HG03521 (cell line): Measurements from ENCODE around the gene HBZ.
"Not testable (repeated sequence)": the region's sequence is repeated elsewhere in the genome, so short reads cannot be mapped to it uniquely, and the experiment has no call there.

ENCODE experiments used
- ATAC-seq: cut with Tn5 transposase; IDR thresholded peaks from one replicate; pipeline ENCODE4 v1.9.1; 2021; ENCODE audit warnings: mild to moderate bottlenecking, moderate library complexity; ENCODE audit not compliant: unreplicated experiment

The HBZ gene

DNA sequence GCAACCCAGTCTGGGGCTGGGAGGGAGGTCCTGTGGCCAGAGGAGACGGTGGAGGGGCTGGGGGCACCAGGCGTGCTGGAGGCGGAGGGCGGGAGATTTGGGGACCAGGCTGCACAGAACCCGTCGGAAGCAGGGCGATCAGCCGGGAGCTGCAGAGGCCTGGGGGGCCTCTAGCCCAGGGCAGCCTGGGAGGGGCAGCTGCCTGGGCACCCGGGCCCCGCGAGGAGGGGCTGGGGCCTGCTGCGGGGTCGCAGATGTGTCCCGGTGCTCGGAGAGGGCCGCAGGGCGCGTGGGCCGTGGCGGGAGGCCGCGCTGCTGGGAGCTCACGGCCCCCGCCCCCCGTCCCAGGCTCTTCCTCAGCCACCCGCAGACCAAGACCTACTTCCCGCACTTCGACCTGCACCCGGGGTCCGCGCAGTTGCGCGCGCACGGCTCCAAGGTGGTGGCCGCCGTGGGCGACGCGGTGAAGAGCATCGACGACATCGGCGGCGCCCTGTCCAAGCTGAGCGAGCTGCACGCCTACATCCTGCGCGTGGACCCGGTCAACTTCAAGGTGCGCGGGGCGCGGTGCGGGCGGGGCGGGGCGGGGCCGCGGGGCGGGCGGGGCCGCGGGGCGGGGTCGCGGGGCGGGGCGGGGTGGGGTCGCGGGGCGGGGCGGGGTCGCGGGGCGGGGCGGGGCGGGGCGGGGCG is 11.8 kb downstream of the HBZ start:
- ATAC-seq = not testable (repeated sequence)

DNA sequence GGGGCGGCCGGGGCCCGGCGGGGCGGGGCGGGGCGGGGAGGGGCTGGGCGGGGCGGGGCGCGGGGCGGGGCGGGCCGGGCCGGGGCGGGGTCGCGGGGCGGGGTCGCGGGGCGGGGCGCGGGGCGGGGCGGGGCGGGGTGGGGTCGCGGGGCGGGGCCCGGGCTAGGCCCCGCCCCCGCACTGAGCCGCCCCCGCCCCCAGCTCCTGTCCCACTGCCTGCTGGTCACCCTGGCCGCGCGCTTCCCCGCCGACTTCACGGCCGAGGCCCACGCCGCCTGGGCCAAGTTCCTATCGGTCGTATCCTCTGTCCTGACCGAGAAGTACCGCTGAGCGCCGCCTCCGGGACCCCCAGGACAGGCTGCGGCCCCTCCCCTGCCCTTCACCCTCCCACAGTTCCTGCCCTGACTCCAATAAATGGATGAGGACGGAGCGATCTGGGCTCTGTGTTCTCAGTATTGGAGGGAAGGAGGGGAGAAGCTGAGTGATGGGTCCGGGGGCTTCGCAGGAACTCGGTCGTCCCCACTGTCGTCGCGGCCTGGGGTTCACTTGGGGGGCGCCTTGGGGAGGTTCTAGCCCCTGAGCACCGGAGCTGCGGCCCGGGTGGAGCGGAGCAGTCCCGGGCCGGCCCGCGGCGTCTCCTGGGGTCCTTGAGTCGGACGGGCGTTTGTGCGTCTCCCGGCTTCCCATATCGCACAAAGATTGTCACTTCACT is 12.5 kb downstream of the HBZ start:
- ATAC-seq = no peak

DNA sequence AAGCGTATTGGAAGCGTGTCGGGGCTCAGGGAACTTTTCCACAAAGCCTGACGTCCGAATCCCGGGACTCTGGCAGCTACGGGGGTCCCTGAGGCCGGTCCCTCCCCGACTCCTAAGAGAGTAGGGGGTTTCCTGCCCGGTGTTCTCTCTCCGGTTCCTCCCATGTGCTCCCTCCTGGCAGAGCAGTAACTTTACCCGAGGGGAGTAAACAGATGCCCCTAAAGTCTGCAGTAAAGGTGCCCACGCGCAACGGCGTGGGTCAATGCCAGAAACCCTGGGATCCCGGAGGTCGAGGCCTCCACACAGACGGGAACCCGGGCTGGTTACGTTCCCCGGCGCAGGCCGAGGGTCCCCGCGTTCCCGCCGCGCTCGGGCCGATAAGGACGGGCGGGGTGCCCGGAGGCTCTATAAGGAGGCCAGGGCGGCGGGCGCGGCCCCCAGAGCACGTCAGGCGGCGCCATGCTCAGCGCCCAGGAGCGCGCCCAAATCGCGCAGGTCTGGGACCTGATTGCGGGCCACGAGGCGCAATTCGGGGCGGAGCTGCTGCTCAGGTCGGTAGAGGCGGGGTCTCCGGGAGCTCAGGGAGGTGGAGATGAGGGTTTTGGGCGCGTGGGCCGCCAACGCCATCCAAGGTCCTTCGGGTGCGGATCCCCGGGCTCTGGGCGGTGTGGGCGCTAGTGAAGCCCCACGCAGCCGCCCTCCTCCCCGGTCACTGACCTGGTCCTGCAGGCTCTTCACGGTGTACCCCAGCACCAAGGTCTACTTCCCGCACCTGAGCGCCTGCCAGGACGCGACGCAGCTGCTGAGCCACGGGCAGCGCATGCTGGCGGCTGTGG is 13.3 kb downstream of the HBZ start, which contains the start of gene HBM:
Gene HBM, plus strand, starts transcription at position 440 of the 836 bp plus-strand sequence. Its CDS starts 20 bp downstream, at position 460.
- ATAC-seq = no peak

DNA sequence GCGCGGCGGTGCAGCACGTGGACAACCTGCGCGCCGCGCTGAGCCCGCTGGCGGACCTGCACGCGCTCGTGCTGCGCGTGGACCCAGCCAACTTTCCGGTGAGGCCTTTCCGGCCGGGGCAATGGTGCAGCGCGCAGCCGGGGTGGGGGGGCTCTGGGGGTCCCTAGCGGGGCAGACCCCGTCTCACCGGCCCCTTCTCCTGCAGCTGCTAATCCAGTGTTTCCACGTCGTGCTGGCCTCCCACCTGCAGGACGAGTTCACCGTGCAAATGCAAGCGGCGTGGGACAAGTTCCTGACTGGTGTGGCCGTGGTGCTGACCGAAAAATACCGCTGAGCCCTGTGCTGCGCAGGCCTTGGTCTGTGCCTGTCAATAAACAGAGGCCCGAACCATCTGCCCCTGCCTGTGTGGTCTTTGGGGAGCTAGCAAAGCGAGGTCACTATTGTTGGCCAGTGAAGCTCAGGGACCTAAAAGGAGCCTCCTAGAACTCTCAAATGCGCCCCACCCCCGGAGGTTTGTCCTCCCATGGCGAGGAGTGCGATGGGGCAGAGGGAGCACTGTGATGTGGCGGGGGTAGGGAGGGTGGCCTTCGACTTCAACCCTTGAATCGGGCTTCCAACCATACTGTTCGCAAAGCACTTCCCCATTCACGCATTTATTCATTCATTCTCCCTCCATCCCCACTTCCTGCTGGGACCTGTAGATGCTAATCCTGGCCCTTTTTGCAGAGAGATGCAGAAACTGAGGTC is 14.1 kb downstream of the HBZ start:
- ATAC-seq = no peak

DNA sequence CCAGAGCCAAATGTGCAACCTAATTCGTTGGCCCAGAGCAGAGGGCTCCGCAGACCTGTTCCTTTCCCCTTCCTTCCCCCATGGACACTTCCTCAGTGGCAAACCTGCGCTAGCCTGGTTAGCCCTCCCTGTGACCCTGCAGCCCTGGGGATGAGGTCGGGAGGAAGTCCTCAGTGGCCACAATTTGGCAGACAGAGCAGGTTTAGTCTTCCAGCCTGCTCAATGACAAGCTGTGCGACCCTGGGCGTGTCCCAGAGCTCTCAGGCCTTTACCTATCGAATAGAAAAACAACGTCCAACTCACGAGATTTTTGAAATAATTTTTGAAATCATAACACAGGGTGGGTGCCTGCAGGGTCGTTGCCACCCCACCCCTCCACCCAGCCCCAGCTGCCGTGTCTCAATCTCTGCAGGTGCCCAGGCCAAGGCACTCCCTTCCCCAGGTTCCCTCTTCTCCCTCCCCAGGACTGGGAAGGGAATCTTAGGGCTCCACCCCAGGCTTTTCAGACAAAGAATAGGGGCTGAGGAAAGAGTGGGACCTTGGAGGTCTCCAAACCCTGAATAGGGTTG is 14.8 kb downstream of the HBZ start:
- no peak for ATAC-seq

DNA sequence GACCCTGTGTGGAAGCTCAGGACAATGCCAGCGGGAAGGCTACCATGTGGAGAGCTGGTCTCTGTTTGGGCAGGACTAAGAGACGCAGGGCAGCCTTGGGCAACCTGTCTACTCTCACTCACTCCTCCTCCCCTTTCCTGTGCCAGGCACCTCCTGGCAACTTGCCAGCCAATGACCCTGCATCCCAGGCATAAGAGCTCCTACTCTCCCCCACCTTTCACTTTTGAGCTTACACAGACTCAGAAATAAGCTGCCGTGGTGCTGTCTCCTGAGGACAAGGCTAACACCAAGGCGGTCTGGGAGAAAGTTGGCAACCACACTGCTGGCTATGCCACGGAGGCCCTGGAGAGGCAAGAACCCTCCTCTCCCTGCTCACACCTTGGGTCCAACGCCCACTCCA is 16.0 kb downstream of the HBZ start:
- no peak for ATAC-seq

DNA sequence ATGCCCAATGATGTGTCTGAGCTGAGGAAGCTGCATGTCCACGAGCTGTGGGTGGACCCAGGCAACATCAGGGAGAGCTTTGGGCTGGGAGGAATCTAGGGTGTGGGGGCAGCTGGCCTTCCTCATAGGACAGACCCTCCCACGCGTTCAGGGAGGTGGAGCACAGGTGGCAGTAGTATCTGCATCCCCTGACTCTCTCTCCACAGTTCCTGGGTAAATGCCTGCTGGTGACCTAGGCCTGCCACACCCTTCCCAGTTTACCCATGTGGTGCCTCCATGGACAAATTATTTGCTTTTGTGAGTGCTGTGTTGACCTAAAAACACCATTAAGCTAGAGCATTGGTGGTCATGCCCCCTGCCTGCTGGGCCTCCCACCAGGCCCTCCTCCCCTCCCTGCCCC is 16.6 kb downstream of the HBZ start:
- ATAC-seq = no peak

DNA sequence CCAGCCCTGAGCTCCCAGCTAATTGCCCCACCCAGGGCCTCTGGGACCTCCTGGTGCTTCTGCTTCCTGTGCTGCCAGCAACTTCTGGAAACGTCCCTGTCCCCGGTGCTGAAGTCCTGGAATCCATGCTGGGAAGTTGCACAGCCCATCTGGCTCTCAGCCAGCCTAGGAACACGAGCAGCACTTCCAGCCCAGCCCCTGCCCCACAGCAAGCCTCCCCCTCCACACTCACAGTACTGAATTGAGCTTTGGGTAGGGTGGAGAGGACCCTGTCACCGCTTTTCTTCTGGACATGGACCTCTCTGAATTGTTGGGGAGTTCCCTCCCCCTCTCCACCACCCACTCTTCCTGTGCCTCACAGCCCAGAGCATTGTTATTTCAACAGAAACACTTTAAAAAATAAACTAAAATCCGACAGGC is 17.7 kb downstream of the HBZ start:
- not testable (repeated sequence) for ATAC-seq

DNA sequence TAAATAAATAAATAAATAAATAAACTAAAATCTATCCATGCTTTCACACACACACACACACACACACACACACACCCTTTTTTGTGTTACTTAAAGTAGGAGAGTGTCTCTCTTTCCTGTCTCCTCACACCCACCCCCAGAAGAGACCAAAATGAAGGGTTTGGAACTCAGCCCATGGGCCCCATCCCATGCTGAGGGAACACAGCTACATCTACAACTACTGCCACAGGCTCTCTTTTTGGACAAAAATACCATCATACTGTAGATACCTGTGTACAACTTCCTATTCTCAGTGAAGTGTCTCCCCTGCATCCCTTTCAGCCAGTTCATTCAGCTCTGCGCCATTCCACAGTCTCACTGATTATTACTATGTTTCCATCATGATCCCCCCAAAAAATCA is 18.3 kb downstream of the HBZ start:
- no peak for ATAC-seq

DNA sequence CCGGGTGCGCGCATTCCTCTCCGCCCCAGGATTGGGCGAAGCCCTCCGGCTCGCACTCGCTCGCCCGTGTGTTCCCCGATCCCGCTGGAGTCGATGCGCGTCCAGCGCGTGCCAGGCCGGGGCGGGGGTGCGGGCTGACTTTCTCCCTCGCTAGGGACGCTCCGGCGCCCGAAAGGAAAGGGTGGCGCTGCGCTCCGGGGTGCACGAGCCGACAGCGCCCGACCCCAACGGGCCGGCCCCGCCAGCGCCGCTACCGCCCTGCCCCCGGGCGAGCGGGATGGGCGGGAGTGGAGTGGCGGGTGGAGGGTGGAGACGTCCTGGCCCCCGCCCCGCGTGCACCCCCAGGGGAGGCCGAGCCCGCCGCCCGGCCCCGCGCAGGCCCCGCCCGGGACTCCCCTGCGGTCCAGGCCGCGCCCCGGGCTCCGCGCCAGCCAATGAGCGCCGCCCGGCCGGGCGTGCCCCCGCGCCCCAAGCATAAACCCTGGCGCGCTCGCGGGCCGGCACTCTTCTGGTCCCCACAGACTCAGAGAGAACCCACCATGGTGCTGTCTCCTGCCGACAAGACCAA is 20.0 kb downstream of the HBZ start, which contains the start of gene HBA2:
Gene HBA2, plus strand, starts transcription at position 503 of the 568 bp plus-strand sequence. Its CDS starts 37 bp downstream, at position 540.
- ATAC-seq = not testable (repeated sequence)

DNA sequence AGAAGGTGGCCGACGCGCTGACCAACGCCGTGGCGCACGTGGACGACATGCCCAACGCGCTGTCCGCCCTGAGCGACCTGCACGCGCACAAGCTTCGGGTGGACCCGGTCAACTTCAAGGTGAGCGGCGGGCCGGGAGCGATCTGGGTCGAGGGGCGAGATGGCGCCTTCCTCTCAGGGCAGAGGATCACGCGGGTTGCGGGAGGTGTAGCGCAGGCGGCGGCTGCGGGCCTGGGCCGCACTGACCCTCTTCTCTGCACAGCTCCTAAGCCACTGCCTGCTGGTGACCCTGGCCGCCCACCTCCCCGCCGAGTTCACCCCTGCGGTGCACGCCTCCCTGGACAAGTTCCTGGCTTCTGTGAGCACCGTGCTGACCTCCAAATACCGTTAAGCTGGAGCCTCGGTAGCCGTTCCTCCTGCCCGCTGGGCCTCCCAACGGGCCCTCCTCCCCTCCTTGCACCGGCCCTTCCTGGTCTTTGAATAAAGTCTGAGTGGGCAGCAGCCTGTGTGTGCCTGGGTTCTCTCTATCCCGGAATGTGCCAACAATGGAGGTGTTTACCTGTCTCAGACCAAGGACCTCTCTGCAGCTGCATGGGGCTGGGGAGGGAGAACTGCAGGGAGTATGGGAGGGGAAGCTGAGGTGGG is 20.9 kb downstream of the HBZ start:
- not testable (repeated sequence) for ATAC-seq

DNA sequence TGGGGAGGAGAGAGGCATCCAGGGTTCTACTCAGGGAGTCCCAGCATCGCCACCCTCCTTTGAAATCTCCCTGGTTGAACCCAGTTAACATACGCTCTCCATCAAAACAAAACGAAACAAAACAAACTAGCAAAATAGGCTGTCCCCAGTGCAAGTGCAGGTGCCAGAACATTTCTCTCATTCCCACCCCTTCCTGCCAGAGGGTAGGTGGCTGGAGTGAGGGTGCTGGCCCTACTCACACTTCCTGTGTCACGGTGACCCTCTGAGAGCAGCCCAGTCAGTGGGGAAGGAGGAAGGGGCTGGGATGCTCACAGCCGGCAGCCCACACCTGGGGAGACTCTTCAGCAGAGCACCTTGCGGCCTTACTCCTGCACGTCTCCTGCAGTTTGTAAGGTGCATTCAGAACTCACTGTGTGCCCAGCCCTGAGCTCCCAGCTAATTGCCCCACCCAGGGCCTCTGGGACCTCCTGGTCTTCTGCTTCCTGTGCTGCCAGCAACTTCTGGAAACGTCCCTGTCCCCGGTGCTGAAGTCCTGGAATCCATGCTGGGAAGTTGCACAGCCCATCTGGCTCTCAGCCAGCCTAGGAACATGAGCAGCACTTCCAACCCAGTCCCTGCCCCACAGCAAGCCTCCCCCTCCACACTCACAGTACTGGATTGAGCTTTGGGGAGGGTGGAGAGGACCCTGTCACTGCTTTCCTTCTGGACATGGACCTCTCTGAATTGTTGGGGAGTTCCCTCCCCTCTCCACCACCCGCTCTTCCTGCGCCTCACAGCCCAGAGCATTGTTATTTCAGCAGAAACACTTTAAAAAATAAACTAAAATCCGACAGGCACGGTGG is 21.7 kb downstream of the HBZ start:
- not testable (repeated sequence) for ATAC-seq

DNA sequence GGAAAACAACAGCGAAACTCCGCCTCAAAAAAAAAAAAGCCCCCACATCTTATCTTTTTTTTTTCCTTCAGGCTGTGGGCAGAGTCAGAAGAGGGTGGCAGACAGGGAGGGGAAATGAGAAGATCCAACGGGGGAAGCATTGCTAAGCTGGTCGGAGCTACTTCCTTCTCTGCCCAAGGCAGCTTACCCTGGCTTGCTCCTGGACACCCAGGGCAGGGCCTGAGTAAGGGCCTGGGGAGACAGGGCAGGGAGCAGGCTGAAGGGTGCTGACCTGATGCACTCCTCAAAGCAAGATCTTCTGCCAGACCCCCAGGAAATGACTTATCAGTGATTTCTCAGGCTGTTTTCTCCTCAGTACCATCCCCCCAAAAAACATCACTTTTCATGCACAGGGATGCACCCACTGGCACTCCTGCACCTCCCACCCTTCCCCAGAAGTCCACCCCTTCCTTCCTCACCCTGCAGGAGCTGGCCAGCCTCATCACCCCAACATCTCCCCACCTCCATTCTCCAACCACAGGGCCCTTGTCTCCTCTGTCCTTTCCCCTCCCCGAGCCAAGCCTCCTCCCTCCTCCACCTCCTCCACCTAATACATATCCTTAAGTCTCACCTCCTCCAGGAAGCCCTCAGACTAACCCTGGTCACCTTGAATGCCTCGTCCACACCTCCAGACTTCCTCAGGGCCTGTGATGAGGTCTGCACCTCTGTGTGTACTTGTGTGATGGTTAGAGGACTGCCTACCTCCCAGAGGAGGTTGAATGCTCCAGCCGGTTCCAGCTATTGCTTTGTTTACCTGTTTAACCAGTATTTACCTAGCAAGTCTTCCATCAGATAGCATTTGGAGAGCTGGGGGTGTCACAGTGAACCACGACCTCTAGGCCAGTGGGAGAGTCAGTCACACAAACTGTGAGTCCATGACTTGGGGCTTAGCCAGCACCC is 22.8 kb downstream of the HBZ start:
- no peak for ATAC-seq

DNA sequence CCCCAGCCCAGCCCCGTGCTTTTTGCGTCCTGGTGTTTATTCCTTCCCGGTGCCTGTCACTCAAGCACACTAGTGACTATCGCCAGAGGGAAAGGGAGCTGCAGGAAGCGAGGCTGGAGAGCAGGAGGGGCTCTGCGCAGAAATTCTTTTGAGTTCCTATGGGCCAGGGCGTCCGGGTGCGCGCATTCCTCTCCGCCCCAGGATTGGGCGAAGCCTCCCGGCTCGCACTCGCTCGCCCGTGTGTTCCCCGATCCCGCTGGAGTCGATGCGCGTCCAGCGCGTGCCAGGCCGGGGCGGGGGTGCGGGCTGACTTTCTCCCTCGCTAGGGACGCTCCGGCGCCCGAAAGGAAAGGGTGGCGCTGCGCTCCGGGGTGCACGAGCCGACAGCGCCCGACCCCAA is 23.6 kb downstream of the HBZ start:
- not testable (repeated sequence) for ATAC-seq

DNA sequence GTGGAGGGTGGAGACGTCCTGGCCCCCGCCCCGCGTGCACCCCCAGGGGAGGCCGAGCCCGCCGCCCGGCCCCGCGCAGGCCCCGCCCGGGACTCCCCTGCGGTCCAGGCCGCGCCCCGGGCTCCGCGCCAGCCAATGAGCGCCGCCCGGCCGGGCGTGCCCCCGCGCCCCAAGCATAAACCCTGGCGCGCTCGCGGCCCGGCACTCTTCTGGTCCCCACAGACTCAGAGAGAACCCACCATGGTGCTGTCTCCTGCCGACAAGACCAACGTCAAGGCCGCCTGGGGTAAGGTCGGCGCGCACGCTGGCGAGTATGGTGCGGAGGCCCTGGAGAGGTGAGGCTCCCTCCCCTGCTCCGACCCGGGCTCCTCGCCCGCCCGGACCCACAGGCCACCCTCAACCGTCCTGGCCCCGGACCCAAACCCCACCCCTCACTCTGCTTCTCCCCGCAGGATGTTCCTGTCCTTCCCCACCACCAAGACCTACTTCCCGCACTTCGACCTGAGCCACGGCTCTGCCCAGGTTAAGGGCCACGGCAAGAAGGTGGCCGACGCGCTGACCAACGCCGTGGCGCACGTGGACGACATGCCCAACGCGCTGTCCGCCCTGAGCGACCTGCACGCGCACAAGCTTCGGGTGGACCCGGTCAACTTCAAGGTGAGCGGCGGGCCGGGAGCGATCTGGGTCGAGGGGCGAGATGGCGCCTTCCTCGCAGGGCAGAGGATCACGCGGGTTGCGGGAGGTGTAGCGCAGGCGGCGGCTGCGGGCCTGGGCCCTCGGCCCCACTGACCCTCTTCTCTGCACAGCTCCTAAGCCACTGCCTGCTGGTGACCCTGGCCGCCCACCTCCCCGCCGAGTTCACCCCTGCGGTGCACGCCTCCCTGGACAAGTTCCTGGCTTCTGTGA is 24.3 kb downstream of the HBZ start, which contains the start of gene HBA1:
Gene HBA1, plus strand, starts transcription at position 204 of the 906 bp plus-strand sequence. Its CDS starts 37 bp downstream, at position 241.
- ATAC-seq = not testable (repeated sequence)

DNA sequence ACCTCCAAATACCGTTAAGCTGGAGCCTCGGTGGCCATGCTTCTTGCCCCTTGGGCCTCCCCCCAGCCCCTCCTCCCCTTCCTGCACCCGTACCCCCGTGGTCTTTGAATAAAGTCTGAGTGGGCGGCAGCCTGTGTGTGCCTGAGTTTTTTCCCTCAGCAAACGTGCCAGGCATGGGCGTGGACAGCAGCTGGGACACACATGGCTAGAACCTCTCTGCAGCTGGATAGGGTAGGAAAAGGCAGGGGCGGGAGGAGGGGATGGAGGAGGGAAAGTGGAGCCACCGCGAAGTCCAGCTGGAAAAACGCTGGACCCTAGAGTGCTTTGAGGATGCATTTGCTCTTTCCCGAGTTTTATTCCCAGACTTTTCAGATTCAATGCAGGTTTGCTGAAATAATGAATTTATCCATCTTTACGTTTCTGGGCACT is 25.0 kb downstream of the HBZ start:
- ATAC-seq = no peak
